OCI-LY1 (cell line): ENCODE measurements around the gene ANKRD16.

ENCODE experiments used
- H2AFZ ChIP-seq: fragments of 200-600 bp; sonication (generic), shearing (Covaris generic); 2 replicates; pipeline ENCODE4 v1.6.0; 2014; ENCODE audit warnings: antibody characterized with exemption, mild to moderate bottlenecking, low read length
- H3F3A ChIP-seq: fragments of 200-600 bp; sonication (generic), shearing (Covaris generic); 2 replicates; pipeline ENCODE4 v1.6.0; 2014; ENCODE audit warnings: mild to moderate bottlenecking, antibody characterized with exemption, low read length, moderate library complexity; ENCODE audit not compliant: insufficient read depth
- H3K27ac ChIP-seq: fragments of 200-600 bp; sonication (generic); 2 replicates; pipeline ENCODE4 v1.5.1; 2014; ENCODE audit warnings: low read length, mixed run types, mild to moderate bottlenecking, low read depth; ENCODE audit not compliant: poor library complexity, severe bottlenecking
- H3K27me3 ChIP-seq: fragments of 200-600 bp; sonication (generic); 2 replicates; pipeline ENCODE4 v1.6.0; 2014; ENCODE audit warnings: antibody characterized with exemption, mild to moderate bottlenecking, low read length, moderate library complexity; ENCODE audit not compliant: insufficient read depth
- H3K36me3 ChIP-seq: fragments of 200-600 bp; sonication (generic); 2 replicates; pipeline ENCODE4 v1.6.1; 2014; ENCODE audit warnings: mild to moderate bottlenecking, antibody characterized with exemption, low read length, moderate library complexity, mixed read lengths; ENCODE audit not compliant: insufficient read depth
- H3K4me1 ChIP-seq: fragments of 200-600 bp; sonication (generic); 2 replicates; pipeline ENCODE4 v1.5.1; 2014; ENCODE audit warnings: mild to moderate bottlenecking, low read length, moderate library complexity; ENCODE audit not compliant: insufficient read depth, severe bottlenecking
- H3K4me2 ChIP-seq: fragments of 200-600 bp; sonication (generic), shearing (Covaris generic); 2 replicates; pipeline ENCODE4 v1.6.1; 2014; ENCODE audit warnings: low read length
- H3K4me3 ChIP-seq: fragments of 200-600 bp; sonication (generic); 2 replicates; pipeline ENCODE4 v1.5.1; 2014; ENCODE audit warnings: low read length, low read depth, mild to moderate bottlenecking, mixed read lengths; ENCODE audit not compliant: poor library complexity, severe bottlenecking
- H3K79me2 ChIP-seq: fragments of 200-600 bp; shearing (Covaris generic); 2 replicates; pipeline ENCODE4 v1.6.1; 2016; ENCODE audit warnings: mixed run types, low read length, mixed read lengths; ENCODE audit not compliant: insufficient read depth
- H3K9ac ChIP-seq: fragments of 200-600 bp; sonication (generic), shearing (Covaris generic); 2 replicates; pipeline ENCODE4 v1.6.1; 2014; ENCODE audit warnings: mild to moderate bottlenecking, low read length, mixed read lengths
- H3K9me2 ChIP-seq: fragments of 200-600 bp; sonication (generic), shearing (Covaris generic); 2 replicates; pipeline ENCODE4 v1.6.1; 2014; ENCODE audit warnings: low read depth, mild to moderate bottlenecking, low read length, mixed read lengths
- H3K9me3 ChIP-seq: fragments of 200-600 bp; shearing (Covaris generic); 2 replicates; pipeline ENCODE4 v1.6.1; 2014; ENCODE audit warnings: low read length, mixed read lengths
- H4K20me1 ChIP-seq: fragments of 200-600 bp; sonication (generic), shearing (Covaris generic); 2 replicates; pipeline ENCODE4 v1.6.0; 2016; ENCODE audit warnings: mild to moderate bottlenecking, low read length; ENCODE audit not compliant: insufficient read depth
- EZH2 ChIP-seq: fragments of 200-600 bp; sonication (generic), shearing (Covaris generic); IDR thresholded peaks from 2 replicates; pipeline ENCODE4 v1.8.0; 2017; ENCODE audit warnings: borderline replicate concordance, mixed run types, mild to moderate bottlenecking, antibody characterized with exemption, low read length, moderate library complexity, mixed read lengths
- TF ChIP-seq, protein P1 (sequence below): fragments of 200-600 bp; sonication (generic), shearing (Covaris generic); IDR thresholded peaks from 2 replicates; pipeline ENCODE4 v1.5.1; 2017; ENCODE audit warnings: mild to moderate bottlenecking, antibody characterized with exemption, low read length, moderate library complexity, mixed read lengths

The ANKRD16 gene

GRCh38 chr10:5831446-5831782 lies 58.3 kb downstream of the ANKRD16 start:
- TF ChIP-seq, protein P1, sequence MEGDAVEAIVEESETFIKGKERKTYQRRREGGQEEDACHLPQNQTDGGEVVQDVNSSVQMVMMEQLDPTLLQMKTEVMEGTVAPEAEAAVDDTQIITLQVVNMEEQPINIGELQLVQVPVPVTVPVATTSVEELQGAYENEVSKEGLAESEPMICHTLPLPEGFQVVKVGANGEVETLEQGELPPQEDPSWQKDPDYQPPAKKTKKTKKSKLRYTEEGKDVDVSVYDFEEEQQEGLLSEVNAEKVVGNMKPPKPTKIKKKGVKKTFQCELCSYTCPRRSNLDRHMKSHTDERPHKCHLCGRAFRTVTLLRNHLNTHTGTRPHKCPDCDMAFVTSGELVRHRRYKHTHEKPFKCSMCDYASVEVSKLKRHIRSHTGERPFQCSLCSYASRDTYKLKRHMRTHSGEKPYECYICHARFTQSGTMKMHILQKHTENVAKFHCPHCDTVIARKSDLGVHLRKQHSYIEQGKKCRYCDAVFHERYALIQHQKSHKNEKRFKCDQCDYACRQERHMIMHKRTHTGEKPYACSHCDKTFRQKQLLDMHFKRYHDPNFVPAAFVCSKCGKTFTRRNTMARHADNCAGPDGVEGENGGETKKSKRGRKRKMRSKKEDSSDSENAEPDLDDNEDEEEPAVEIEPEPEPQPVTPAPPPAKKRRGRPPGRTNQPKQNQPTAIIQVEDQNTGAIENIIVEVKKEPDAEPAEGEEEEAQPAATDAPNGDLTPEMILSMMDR: no peak
- TF ChIP-seq EZH2: no peak
- H4K20me1 ChIP-seq: no peaks in the 10 kb centered on the region
- H2AFZ ChIP-seq: no peak overlapping the region
- no peak overlapping the region for H3K27ac ChIP-seq
- H3K36me3 ChIP-seq: no peaks in the 10 kb centered on the region; the same call in 1 of the 2 replicates
- H3K9me3 ChIP-seq: no peaks in the 10 kb centered on the region
- H3K79me2 ChIP-seq: no peaks in the 10 kb centered on the region
- H3K9me2 ChIP-seq: no peaks in the 10 kb centered on the region
- H3K4me1 ChIP-seq: no peaks in the 10 kb centered on the region
- no peak overlapping the region for H3K4me3 ChIP-seq
- H3F3A ChIP-seq: no peaks in the 10 kb centered on the region
- H3K27me3 ChIP-seq: no peaks in the 10 kb centered on the region
- H3K4me2 ChIP-seq: no peak overlapping the region
- no peak overlapping the region for H3K9ac ChIP-seq

DNA sequence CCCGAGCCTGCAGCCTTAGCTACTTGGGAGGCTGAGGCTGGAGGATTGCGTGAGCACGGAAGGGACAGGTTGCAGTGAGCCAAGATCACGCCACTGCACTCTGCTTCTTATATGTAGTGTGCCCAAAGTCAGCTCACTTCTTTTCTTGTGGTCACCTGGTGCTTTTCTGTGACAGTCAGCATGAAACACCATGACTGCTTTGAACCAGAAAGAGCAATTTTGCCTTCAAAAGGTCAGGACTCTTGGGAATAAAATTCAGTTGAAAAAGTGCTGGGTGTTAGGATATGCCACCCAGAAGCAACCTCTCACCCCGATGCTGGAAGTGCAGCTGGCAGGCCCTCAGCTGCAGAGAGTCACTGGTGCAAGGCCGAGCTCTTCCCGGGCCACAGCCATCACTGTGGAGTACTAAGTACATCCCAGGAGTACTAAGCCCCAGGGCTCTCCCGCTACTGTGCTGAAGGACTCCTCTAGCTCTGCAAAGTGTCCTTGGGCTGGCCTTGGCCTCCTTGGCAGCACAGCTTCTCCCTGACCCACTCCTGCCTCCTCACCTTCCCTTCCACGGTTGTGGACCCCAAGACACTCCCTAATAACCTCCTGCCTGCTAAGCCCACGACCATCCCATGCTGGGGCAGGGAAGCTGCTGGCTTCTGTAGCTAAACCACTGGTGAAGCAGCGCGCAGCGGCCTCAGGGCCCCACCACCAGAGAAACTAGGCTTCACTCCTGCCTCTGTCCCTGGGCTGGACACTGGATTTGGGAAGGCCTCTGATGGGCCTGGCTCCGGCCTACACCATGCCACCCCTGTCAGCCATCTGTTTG lies 58.9 kb downstream of the ANKRD16 start:
- Histone ChIP-seq H3K27ac (no peak overlapping the region), H3K4me2 (no peak overlapping the region), H2AFZ (no peak overlapping the region), H3K79me2 (no peaks in the 10 kb centered on the region), H3F3A (no peaks in the 10 kb centered on the region), H3K4me1 (no peaks in the 10 kb centered on the region), H3K9me3 (no peaks in the 10 kb centered on the region), H3K9ac (no peak overlapping the region), H4K20me1 (no peaks in the 10 kb centered on the region), H3K36me3 (no peaks in the 10 kb centered on the region; the same call in 1 of the 2 replicates), H3K9me2 (no peaks in the 10 kb centered on the region), H3K27me3 (no peaks in the 10 kb centered on the region), H3K4me3 (no peak overlapping the region)
- TF ChIP-seq, protein P1: no peak
- no peak for TF ChIP-seq EZH2

- H3K4me3 ChIP-seq: no peak overlapping the region
- no peak overlapping the region for H3K4me2 ChIP-seq
- H3K9me3 ChIP-seq: no peaks in the 10 kb centered on the region
- no peaks in the 10 kb centered on the region for H3K9me2 ChIP-seq
- no peaks in the 10 kb centered on the region for H3K79me2 ChIP-seq
- H3K27me3 ChIP-seq: no peaks in the 10 kb centered on the region
- no peaks in the 10 kb centered on the region; the same call in 1 of the 2 replicates for H3K36me3 ChIP-seq
- H4K20me1 ChIP-seq: no peaks in the 10 kb centered on the region
- H3K4me1 ChIP-seq: peaks cover 8% of the 10 kb centered on the region
- H3K9ac ChIP-seq: no peak overlapping the region
- H3K27ac ChIP-seq: no peak overlapping the region
- no peak overlapping the region for H2AFZ ChIP-seq
- no peaks in the 10 kb centered on the region for H3F3A ChIP-seq
- no peak for TF ChIP-seq EZH2
- TF ChIP-seq, protein P1: no peak
These were observed 60.4 kb downstream of the ANKRD16 start for GRCh38 chr10:5829267-5829666.
